NB4 (cell line): ENCODE measurements around the gene ZMYND10.

Source experiments
- DNase-seq: peaks from one replicate; pipeline ENCODE4 v3.0.0; 2010; ENCODE audit warnings: low read depth
- H3K4me3 ChIP-seq: one replicate; pipeline ENCODE4 v1.5.1; 2011; ENCODE audit warnings: mild to moderate bottlenecking, low read depth, low read length, moderate library complexity
- MYC ChIP-seq: IDR thresholded peaks from 2 replicates; pipeline ENCODE4 v1.6.1; 2011; ENCODE audit warnings: low read depth, low read length
- POLR2A ChIP-seq: IDR thresholded peaks from 2 replicates; pipeline ENCODE4 v1.6.1; 2011; ENCODE audit warnings: mild to moderate bottlenecking; ENCODE audit not compliant: insufficient read length; ENCODE audit errors: extremely low read depth
- TF ChIP-seq, protein P1 (sequence below): IDR thresholded peaks from one replicate; pipeline ENCODE4 v1.5.1; 2012; ENCODE audit warnings: low read depth, low read length
- TF ChIP-seq, protein P2 (sequence below): IDR thresholded peaks from 2 replicates; pipeline ENCODE4 v1.6.1; 2011; ENCODE audit warnings: low read depth, low read length

Gene ZMYND10

DNA sequence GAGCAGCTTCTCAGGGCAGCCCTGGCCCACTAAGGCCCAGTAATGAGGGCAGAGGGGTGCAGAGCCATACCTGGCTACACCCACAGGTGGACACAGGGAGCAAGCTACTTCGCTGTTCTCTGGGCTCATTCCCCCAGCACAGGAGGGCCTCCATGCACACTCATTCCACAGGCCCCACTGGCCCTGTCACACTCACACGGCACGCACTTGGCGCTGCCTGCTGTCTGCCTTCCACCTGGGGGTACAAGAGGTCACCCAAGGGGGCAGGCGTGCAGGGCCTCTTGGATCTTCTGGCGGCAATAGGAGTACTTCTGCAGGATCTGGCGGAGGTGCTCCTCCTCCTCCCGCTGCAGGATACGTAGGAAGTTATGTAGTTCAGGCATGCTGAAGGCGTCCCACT lies 15.2 kb downstream of the ZMYND10 start:
- H3K4me3 ChIP-seq, result no peak overlapping the region
- no peak for DNase-seq
- TF ChIP-seq MYC, result no peak
- TF ChIP-seq, protein P1, sequence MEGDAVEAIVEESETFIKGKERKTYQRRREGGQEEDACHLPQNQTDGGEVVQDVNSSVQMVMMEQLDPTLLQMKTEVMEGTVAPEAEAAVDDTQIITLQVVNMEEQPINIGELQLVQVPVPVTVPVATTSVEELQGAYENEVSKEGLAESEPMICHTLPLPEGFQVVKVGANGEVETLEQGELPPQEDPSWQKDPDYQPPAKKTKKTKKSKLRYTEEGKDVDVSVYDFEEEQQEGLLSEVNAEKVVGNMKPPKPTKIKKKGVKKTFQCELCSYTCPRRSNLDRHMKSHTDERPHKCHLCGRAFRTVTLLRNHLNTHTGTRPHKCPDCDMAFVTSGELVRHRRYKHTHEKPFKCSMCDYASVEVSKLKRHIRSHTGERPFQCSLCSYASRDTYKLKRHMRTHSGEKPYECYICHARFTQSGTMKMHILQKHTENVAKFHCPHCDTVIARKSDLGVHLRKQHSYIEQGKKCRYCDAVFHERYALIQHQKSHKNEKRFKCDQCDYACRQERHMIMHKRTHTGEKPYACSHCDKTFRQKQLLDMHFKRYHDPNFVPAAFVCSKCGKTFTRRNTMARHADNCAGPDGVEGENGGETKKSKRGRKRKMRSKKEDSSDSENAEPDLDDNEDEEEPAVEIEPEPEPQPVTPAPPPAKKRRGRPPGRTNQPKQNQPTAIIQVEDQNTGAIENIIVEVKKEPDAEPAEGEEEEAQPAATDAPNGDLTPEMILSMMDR, result no peak
- TF ChIP-seq POLR2A, result no peak
- TF ChIP-seq, protein P2, sequence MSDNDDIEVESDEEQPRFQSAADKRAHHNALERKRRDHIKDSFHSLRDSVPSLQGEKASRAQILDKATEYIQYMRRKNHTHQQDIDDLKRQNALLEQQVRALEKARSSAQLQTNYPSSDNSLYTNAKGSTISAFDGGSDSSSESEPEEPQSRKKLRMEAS, result no peak

DNA sequence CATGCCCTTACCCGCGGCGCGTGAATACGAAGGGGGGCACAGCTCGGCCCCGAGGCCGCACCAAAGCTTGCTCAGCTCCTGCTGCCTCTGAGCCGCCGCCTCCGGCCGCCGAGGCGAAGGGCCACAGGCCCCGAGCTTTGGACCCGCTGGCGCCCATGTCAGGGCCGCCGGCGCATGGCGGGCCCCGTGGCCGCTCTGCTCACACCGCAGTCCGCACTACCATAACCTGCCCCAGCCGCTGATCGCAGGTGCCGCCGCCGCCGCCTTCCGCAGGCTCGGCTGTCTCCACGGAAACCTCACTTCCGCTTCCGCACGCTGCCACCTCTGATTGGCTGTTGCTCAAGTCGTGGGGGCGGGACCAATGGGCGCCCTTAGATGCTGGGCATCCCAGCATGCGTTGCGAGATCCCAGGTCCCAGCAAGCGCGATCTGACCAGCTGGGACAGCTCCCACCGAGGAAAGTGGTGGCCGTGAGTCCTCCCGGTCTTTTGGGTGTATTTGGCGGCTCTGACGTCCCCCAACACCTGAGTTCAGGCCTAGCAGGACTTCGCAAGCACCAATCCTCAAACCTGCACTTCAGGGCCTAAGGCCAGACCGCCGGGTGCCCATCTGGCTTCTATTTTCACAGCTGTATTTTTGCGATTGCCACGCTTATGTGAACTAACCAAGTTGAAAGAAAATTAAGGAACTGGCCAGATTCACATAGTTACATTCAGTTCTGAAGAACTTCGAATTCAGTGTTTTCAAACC lies 17.4 kb downstream of the ZMYND10 start, which contains the start of gene TUSC2:
Gene TUSC2 (minus strand): TSS at position 281 of the 749 bp plus-strand sequence. CDS start 124 bp downstream, at position 157.
- H3K4me3 ChIP-seq, result peak within 1 kb of the TSS; percentile 91
- TF ChIP-seq POLR2A, result peak; percentile 69
- TF ChIP-seq, protein P1, result no peak
- TF ChIP-seq, protein P2, result peak; percentile 56; the same call in 1 of the 2 replicates
- DNase-seq, result peak; percentile 97

DNA sequence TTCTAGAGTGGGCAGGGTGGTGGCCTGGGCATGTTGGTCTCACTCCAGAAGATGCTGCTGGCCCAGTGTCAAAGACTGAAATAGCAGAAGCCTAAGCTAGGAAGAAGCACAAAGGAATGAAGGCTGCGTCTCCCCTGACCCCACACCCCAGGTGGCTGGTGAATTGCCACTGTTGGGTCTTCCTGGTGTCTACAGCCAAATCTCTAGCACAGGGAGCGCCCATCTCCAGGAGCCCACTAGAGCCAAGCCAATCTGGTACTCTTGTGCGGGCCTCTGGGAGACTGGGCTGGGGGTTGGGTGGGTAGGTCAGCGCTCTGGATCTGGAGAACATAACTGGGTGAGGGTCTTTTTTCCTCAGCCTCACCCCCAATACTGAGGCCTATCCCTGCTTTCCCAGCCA lies 18.4 kb downstream of the ZMYND10 start:
- TF ChIP-seq, protein P1, result no peak
- no peak for TF ChIP-seq MYC
- no peak for TF ChIP-seq POLR2A
- TF ChIP-seq, protein P2, result no peak
- peak overlapping the region; percentile 91 for H3K4me3 ChIP-seq
- DNase-seq, result no peak

DNA sequence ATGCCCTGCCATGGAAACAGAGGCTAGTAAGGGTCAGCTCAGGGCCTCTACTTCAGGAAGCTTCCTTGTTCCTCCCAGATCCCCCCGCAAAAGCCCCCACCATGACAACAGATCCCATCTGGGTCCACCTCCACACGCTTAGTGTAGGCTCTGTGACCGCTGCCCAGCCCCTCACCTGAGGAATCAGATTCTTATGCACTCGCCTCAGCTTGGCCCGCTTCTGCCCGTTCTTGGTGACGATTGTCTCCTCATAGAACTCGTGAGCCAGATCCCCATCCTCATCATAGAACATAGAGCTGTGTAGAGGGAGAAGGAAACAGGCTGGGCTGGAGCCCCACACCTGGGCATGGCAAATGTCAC lies 19.4 kb downstream of the ZMYND10 start:
- no peak overlapping the region for H3K4me3 ChIP-seq
- no peak for DNase-seq
- TF ChIP-seq, protein P2, result no peak
- TF ChIP-seq, protein P1, result no peak
- TF ChIP-seq POLR2A (no peak), MYC (no peak)

DNA sequence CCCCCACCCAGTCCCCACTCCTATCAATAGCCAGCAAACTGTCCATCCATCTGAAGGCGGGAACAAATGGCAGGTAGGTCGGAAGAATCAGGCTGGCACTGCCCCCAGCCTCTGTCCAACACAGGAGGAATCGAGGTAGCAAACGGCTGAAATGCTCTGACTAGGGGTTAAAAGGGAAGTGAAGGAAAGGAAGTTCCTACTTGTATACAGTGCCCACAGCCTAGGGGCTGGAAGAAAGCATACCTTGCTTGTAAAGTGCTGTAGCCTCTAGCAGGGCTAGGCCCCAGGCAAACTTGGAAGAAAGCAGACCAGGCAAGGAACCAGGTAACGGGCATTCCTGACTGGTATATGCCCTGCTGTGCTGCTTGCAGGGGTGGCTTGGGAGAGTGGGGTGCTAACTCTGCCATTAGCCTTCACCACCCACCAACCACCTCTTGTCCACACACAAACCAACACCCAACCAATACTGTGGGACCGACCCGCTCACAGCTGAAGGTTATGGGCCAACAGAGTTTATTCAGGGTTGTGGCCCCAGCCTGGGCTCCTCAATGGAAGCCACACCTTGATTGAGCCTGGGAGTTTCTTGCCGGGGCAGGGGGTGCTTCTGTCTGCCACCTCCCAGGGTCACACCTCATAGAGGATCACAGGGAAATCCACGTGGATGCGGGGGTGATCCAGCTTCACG lies 19.9 kb downstream of the ZMYND10 start:
- no peak for DNase-seq
- TF ChIP-seq MYC, result no peak
- no peak for TF ChIP-seq POLR2A
- TF ChIP-seq, protein P2, result no peak
- TF ChIP-seq, protein P1, result no peak
- no peak overlapping the region for H3K4me3 ChIP-seq
